Activated T-helper 2 cell treated with anti-CD3 and anti-CD28 coated beads, Interferon-gamma antibody, Interleukin-2, Interleukin-4, amounts not matched to agents 10 μg/mL and 5 μg/mL and 100 μg/mL, durations not matched to agents 14 hours and 24 hours and 36 hours (primary cell): ENCODE data around the gene CBFA2T2. TPM values are rescaled to one million over a fixed set of nuclear protein-coding genes. Genes with fewer than 3 reads are reported as not detected.
"Not testable (repeated sequence)": the region's sequence is repeated elsewhere in the genome, so short reads cannot be mapped to it uniquely, and the experiment has no call there.

Source experiments
- DNase-seq: peaks from one replicate; pipeline ENCODE4 v3.0.0; 2021; ENCODE audit warnings: low spot score
- H3K27ac Mint-ChIP-seq: one replicate; pipeline ENCODE4 v1.8.0; 2021; ENCODE audit warnings: mixed read lengths
- H3K27me3 Mint-ChIP-seq: one replicate; pipeline ENCODE4 v1.8.0; 2021; ENCODE audit warnings: low read depth, mixed read lengths
- H3K36me3 Mint-ChIP-seq: one replicate; pipeline ENCODE4 v1.8.0; 2021; ENCODE audit warnings: low read depth, mixed read lengths
- H3K4me1 Mint-ChIP-seq: one replicate; pipeline ENCODE4 v1.8.0; 2021; ENCODE audit warnings: low read depth, mixed read lengths
- H3K4me3 Mint-ChIP-seq: one replicate; pipeline ENCODE4 v1.8.0; 2021; ENCODE audit warnings: low read depth, mild to moderate bottlenecking, moderate library complexity, mixed read lengths
- H3K9me3 Mint-ChIP-seq: one replicate; pipeline ENCODE4 v1.8.0; 2021; ENCODE audit warnings: mixed read lengths
- intact Hi-C: fragments of 100-400 bp; cut with micrococcal nuclease; formaldehyde crosslinking; loops from one replicate; pipeline ENCODE4 v1.15.1; 2023
- total RNA-seq: library from RNA; stranded (reverse); gene quantifications from 2 replicates; pipeline ENCODE4 v1.2.3, GENCODE V29; 2022

The CBFA2T2 gene
- total RNA-seq, 1 donor from 2014 or later: 14.4 TPM

DNA sequence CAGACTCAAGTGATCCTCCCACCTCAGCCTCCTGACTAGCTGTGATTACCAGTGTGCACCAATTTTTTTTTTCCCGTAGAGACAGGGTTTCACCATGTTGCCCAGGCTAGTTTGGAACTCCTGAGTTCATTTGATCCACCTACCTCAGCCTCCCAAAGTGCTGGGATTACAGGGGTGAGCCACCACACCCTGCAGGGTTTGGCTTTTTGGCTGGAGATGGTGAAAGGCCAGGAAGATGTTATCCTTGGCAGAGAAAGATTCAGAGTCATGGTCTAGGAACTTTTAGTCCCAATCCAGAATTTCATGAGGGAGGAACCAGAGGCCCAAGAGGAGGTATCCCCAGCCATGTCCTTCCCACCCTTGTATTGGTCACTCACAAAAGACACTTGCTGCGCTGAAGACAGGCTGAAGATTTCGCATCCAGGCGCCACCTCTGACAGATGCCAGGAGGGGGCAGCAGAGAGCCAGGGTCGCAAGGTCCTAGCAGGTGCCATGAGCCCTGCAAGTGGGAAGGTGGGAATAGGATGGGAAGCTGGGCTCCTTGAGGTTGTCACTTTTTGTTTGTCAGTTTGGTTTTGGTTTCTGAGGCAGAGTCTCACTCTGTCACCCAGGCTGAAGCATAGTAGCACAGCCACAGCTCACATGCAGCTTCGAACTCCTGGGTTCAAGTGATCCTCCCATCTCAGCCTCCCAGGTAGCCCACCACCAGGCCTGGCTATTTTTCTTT lies 32.8 kb upstream of the CBFA2T2 start:
- not testable (repeated sequence) for H3K4me1 Mint-ChIP-seq, H3K9me3 Mint-ChIP-seq, H3K27me3 Mint-ChIP-seq, H3K27ac Mint-ChIP-seq, H3K36me3 Mint-ChIP-seq, H3K4me3 Mint-ChIP-seq
- intact Hi-C loops: loop anchor here (2.0 kb wide), 3 partner anchors 196 to 276 kb away; no protein-coding TSS in a partner anchor
- DNase-seq: peak; percentile 67

DNA sequence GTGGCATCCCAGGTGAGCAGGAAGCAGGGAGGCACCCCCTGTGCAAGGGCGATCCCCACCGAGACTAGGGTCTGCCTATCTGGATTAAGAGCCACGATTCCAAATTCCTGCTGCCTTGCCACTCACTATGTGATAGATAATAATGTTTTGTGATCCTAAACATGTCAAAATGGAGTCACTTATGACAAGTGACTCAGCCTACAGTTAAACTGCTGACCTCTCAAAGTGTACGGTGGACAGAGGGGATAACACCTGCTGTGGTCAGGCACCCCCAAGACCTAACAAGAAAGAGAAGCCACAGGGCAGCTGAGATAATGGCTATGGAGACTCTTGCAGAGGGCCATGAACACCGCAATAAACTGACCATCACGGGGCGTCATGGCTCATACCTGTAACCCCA lies 30.3 kb upstream of the CBFA2T2 start:
- Mint-ChIP-seq H3K4me1 (no peaks in the 10 kb centered on the region), H3K27me3 (no peaks in the 10 kb centered on the region), H3K27ac (no peak overlapping the region), H3K4me3 (no peak overlapping the region), H3K36me3 (no peaks in the 10 kb centered on the region), H3K9me3 (no peaks in the 10 kb centered on the region)
- DNase-seq: no peak
- intact Hi-C loops: no loop called here

DNA sequence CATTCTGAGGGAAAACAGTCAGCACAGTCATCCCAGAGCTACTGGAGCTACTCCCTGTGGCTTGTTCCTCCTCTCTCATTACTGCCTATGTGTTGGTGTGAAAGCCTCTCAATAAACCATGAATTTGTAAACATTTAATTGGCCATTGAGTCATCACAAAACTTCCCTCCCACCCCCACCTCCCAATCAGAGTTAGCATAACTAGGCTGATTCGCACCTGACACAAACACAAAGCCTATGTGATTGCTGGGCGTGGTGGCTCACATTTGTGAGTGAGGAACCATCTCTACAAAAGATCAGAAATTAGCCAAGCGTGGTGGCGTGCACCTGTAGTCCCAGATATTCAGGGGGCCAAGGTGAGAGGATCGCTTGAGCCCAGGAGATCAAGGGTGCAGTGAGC lies 29.2 kb upstream of the CBFA2T2 start:
- Mint-ChIP-seq H3K9me3 (no peaks in the 10 kb centered on the region), H3K36me3 (no peaks in the 10 kb centered on the region), H3K27me3 (no peaks in the 10 kb centered on the region), H3K27ac (no peak overlapping the region), H3K4me3 (no peak overlapping the region), H3K4me1 (no peaks in the 10 kb centered on the region)
- intact Hi-C loops: no loop called here
- DNase-seq: no peak

DNA sequence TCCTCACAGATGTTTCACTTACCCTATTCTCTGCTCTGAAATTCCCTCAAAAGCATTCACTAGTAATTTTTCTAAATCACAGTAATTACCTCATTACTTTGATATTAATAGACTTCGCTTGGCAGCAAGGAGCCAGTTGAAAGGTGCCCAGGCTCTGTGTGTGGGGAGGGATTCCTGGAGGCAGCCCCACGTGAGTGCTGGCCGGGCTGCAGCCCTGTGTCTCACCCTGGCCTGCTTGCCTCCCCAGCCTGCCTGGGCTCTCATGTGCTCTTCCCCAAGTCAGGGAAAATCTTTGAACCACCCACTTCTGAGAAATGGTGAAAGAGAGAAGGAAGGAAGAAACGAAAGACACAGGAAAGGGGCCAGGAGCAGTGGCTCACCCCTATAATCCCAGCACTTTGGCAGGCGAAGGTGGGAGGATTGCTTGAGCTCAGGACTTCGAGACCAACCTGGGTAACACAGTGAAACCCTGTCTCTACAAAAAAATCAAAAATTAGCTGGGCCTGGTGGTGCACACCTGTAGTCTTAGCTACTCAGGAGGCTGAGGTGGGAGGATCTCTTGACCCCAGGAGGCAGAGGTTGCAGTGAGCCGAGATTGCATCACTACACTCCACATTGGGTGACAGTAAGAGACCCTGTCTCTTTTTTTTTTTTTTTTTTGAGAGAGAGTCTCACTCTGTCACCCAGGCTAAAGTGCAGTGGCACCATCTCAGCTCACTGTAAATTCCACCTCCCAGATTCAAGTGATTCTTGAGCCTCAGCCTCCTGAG lies 26.4 kb upstream of the CBFA2T2 start:
- no peak for DNase-seq
- Mint-ChIP-seq H3K4me3 (no peak overlapping the region), H3K27ac (no peak overlapping the region), H3K27me3 (no peaks in the 10 kb centered on the region), H3K36me3 (no peaks in the 10 kb centered on the region), H3K4me1 (no peaks in the 10 kb centered on the region), H3K9me3 (no peaks in the 10 kb centered on the region)
- intact Hi-C loops: no loop called here

DNA sequence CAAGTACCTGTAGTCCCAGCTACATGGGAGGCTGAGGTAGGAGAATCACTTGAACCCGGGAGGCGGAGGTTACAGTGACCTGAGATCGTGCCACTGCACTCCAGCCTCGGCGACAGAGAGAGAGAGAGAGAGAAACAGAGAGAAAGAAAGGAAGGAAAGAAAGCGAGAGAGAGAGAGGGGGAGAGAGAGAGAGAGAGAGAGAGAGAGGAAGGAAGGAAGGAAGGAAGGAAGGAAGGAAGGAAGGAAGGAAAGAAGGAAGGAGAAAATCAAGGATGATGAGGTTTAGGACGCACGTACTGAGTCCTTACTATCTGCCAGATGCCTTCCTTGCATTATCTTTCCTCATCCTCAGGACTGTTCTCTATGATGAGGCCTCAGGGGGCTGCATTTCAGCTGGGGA lies 25.1 kb upstream of the CBFA2T2 start:
- H3K36me3 Mint-ChIP-seq, DNase-seq, intact Hi-C loops, H3K27me3 Mint-ChIP-seq, H3K4me1 Mint-ChIP-seq, H3K4me3 Mint-ChIP-seq, H3K9me3 Mint-ChIP-seq, H3K27ac Mint-ChIP-seq: not testable (repeated sequence)

DNA sequence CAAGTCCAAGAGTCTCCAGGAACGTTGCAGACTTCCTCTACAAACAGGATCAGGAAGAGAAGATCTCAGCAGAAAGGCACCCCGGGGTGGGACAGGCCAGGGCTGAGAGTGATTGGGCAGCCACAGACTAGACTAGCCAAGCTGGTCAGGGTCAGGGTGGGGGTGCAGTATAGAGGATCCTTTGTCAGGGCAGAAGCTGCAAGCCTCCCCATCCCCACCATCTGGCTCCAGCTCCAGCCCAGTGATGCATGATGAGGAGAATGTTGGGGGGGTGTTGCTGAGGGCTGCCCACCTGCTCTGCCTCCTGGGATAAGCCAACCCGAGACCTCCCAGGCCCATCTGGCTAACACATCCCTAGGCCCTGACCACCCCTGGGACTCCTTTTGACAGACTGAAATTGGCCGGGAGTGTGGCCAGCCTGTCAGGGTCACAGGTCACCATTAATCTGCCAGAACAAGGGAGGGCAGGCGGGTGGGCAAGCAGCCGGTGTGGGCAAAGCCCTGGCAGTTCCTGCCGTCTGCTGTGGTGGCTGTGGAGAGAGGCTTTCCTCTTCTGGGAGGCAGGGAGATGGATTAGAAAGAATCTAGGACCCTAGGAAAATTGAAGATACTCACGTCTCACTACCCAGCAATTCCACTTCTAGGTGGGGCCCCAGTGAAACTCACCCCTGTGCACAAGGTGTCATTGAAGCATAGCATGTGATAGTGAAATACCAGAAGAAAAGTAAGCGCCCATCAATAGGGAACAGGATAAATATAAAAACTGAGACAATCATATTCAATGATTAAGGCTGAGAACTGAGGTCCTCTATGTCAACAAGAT lies 24.2 kb upstream of the CBFA2T2 start:
- DNase-seq: no peak
- no peaks in the 10 kb centered on the region for H3K4me1 Mint-ChIP-seq
- intact Hi-C loops: no loop called here
- no peaks in the 10 kb centered on the region for H3K36me3 Mint-ChIP-seq
- H3K27ac Mint-ChIP-seq: no peak overlapping the region
- no peaks in the 10 kb centered on the region for H3K9me3 Mint-ChIP-seq
- H3K4me3 Mint-ChIP-seq: no peak overlapping the region
- no peaks in the 10 kb centered on the region for H3K27me3 Mint-ChIP-seq

DNA sequence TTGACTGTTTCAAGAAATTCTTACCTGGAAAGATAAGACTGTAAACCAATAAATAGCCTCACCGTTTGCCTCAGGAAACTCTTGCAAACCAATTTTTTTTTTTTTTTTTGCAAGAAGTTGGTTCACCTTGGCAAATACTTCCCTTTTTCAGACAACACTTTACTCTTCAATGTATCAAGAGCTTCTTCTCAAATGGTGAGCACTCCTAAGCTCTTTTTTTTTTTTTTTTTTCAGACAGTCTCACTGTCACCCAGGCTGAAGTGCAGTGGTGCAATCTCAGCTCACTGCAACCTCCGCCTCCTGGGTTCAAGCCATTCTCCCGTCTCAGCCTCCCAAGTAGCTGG lies 23.6 kb upstream of the CBFA2T2 start:
- no peak overlapping the region for H3K4me3 Mint-ChIP-seq
- H3K27ac Mint-ChIP-seq: no peak overlapping the region
- no peaks in the 10 kb centered on the region for H3K9me3 Mint-ChIP-seq
- intact Hi-C loops: no loop called here
- H3K4me1 Mint-ChIP-seq: no peaks in the 10 kb centered on the region
- H3K36me3 Mint-ChIP-seq: no peaks in the 10 kb centered on the region
- DNase-seq: no peak
- H3K27me3 Mint-ChIP-seq: no peaks in the 10 kb centered on the region

DNA sequence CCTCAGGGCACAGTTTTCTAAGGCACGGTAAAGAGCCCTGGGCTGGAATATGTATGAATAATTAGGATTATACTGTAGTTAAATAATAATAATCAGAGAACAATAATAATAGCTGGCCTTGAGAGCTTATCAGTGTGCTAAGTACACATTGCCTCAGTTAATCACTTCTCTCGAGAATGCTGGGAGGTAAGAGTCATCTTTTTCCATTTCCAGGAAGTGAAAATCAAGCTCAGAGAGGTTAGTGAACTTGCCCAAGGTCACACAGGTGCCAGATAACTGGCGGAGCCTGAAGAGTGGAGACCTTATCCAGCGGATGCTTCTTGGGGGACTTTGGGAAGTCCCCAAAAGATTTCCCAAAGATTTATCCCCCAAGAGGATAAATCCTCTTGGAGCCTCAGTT lies 19.4 kb upstream of the CBFA2T2 start:
- no peaks in the 10 kb centered on the region for H3K36me3 Mint-ChIP-seq
- H3K4me3 Mint-ChIP-seq: no peak overlapping the region
- no peak overlapping the region for H3K27ac Mint-ChIP-seq
- H3K4me1 Mint-ChIP-seq: no peaks in the 10 kb centered on the region
- peaks cover 2% of the 10 kb centered on the region for H3K27me3 Mint-ChIP-seq
- DNase-seq: no peak
- intact Hi-C loops: no loop called here
- H3K9me3 Mint-ChIP-seq: no peaks in the 10 kb centered on the region

DNA sequence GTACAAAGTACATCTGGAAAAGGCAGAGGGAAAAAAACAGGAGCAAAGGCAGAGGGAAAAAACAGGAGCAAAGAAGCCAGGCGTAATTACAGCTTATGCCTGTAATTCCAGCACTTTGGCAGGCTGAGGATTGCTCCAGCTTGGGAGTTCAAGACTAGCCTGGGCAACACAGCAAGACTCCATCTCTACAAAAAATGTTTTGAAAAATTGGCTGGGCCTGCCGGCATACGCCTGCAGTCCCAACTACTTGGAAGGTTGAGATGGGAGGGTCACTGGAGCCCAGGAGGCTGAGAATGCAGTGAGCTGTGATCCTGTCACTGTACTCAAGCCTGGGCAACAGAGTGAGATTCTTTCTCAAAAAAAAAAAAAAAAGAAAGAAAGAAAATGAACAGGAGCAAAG lies 19.0 kb upstream of the CBFA2T2 start:
- DNase-seq: no peak
- Mint-ChIP-seq H3K4me3 (no peak overlapping the region), H3K4me1 (no peaks in the 10 kb centered on the region), H3K27me3 (peaks cover 2% of the 10 kb centered on the region), H3K27ac (no peak overlapping the region), H3K36me3 (no peaks in the 10 kb centered on the region), H3K9me3 (no peaks in the 10 kb centered on the region)
- intact Hi-C loops: no loop called here

DNA sequence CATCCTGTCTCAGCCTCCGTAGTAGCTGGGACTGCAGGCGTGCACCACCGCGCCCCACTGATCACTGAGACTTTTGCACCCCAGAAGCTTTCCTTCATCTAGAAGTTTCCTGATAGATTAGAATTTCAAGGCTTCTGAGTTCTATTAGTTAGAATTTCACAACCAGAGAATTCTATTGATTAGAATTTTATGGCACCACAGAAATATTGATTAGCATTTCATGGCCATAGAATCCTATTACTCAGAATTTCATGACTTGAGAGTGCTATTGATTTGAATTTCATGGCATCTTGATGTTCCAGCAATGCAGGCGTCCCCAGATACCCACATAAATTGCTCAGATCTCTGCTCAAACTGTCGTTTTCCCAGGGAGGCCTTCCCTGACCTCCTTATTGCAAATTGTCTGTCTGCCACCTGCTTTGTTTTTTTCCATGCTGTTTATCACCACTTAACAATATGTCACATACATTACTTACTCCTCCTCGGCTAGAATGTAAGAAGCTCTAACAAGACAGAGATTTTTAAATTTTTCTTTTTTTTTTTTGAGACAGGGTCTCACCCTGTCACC lies 16.9 kb upstream of the CBFA2T2 start:
- no peaks in the 10 kb centered on the region for H3K9me3 Mint-ChIP-seq
- H3K27me3 Mint-ChIP-seq: peaks cover 2% of the 10 kb centered on the region
- no peaks in the 10 kb centered on the region for H3K4me1 Mint-ChIP-seq
- H3K4me3 Mint-ChIP-seq: no peak overlapping the region
- no peaks in the 10 kb centered on the region for H3K36me3 Mint-ChIP-seq
- intact Hi-C loops: no loop called here
- no peak overlapping the region for H3K27ac Mint-ChIP-seq
- no peak for DNase-seq

DNA sequence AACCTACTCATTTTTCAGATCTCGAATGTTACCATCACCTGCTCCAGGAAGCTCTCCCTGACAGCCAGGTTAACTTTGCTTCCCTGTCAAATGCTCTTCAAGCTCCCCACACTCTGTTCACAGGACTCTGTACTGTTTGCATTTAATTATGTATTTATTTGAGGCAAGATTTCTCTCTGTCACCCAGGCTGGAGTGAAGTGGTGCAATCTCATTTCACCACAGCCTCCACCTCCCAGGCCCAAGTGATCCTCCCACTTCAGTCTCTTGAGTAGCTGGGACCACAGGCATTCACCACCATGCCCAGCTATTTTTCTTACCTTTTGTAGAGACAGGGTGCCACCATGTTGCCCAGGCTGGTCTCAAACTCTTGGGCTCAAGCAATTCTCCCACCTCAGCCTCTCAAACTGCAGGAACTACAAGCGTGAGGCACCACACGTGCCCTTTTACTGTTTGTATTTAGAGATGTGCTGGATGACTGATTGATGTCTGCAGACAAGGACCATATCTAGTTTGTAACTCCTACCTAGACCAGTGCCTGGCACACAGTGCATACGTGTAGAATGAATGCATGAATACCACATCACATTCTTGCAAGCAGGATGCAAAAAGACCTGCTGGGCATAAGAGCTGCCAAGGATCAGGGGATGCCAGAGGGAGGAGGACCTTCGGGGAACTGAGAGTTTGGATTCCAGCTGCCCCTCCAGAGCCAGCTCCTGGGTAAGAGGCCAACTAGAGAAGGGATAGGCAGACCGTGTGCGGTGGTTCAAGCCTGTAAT lies 15.6 kb upstream of the CBFA2T2 start:
- H3K4me1 Mint-ChIP-seq: no peaks in the 10 kb centered on the region
- no peak overlapping the region for H3K4me3 Mint-ChIP-seq
- H3K36me3 Mint-ChIP-seq: no peaks in the 10 kb centered on the region
- no peak for DNase-seq
- H3K27ac Mint-ChIP-seq: no peak overlapping the region
- peaks cover 2% of the 10 kb centered on the region for H3K27me3 Mint-ChIP-seq
- no peaks in the 10 kb centered on the region for H3K9me3 Mint-ChIP-seq
- intact Hi-C loops: no loop called here

DNA sequence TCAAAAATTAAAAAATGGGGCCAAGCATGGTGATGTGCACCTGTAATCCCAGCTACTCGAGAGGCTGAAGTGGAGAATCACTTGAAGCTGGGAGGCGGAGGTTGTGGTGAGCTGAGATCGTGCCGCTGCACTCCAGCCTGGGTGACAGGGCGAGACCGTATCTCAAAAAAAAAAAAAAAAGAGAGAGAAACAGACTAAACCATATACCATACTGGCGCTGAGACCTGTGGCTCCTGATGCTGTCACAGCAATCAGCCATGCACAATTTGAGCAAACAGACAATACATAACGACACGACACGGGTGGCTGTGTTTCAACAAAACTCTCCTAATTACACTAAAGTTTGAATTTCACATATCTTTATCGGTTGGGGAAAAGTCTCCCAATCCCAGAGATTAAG lies 14.9 kb upstream of the CBFA2T2 start:
- Mint-ChIP-seq H3K27ac (no peak overlapping the region), H3K36me3 (no peaks in the 10 kb centered on the region), H3K9me3 (no peaks in the 10 kb centered on the region), H3K27me3 (peaks cover 2% of the 10 kb centered on the region), H3K4me3 (no peak overlapping the region), H3K4me1 (no peaks in the 10 kb centered on the region)
- no peak for DNase-seq
- intact Hi-C loops: no loop called here
